Sciatic nerve (tissue), 2 donors: Measurements from ENCODE around the gene SEC24C. TPM values are rescaled to one million over a fixed set of nuclear protein-coding genes. Genes with fewer than 3 reads are reported as not detected.
A peak's percentile ranks its signal among the peaks of the same experiment; 100 is the strongest.
"Not testable (repeated sequence)": the region's sequence is repeated elsewhere in the genome, so short reads cannot be mapped to it uniquely, and the experiment has no call there.

Source experiments
- ATAC-seq: fragments of 200-7000 bp; cut with Tn5 transposase; one replicate; pipeline ENCODE4 v1.9.1; 2020; ENCODE audit warnings: mild to moderate bottlenecking, moderate library complexity
- DNase-seq: peaks from one replicate; pipeline ENCODE4 v3.0.0-alpha.2; 2020; ENCODE audit warnings: low spot score
- intact Hi-C: fragments of 100-400 bp; cut with DNase I; formaldehyde crosslinking; loops from one replicate; pipeline ENCODE4 v1.14.2; 2022
- total RNA-seq: library from RNA; stranded (reverse); fragmentation: NEBNext Ultra II Directional; extraction: Animal tissue kit (Norgen Biotek cat#: 25700); gene quantifications from one replicate; pipeline ENCODE4 v1.2.1, GENCODE V29; 2021
- donor health status: DM: no; HTN: no; CAD: no.
- donor health status: DM: no; HTN: no; CAD: no.

SEC24C gene
- total RNA-seq, 1 donor from 2014 or later, result 53.6 TPM

DNA sequence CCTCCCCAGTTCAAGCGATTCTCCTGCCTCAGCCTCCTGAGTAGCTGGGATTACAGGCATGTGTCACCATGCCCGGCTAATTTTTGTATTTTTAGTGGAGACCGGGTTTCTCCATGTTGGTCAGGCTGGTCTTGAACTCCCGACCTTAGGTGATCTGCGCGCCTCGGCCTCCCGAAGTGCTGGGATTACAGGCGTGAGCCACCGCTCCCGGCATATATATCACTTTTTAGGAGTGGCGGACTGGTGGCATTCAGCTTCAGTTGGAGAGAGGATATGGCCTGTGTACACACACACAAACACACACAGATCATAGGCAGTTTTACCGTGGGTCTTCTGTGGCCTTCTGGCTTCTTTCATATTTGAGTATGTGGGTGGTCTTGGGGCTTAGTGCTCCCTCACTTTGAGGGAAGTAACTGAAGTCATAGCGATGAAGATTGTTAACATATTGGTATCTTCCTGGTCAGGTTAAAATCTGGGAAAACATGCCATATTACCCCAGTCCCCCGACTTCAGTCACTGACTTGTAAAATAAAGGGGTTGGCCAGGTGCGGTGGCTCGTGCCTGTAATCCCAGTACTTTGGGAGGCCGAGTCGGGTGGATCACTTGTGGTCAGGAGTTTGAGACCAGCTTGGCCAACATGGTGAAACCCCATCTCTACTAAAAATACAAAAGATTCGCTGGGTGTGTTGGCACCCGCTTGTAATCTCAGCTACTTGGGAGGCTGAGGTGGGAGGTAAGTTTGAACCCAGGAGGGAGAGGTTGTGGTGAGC, 43.0 kb downstream of the SEC24C start:
- intact Hi-C loops, ATAC-seq: not testable (repeated sequence)
- DNase-seq, result peak; percentile 53

GRCh38 chr10:73788864-73789658, 44.9 kb downstream of the SEC24C start:
- intact Hi-C loops, result no loop called here

GRCh38 chr10:73789659-73790055, 45.5 kb downstream of the SEC24C start:
- ATAC-seq (no peak), DNase-seq (peak; percentile 52)
- intact Hi-C loops, result no loop called here

More at GRCh38 chr10:73788864-73789658, 44.9 kb downstream of the SEC24C start:
- peak; percentile 50 for DNase-seq
- no peak for ATAC-seq

DNA sequence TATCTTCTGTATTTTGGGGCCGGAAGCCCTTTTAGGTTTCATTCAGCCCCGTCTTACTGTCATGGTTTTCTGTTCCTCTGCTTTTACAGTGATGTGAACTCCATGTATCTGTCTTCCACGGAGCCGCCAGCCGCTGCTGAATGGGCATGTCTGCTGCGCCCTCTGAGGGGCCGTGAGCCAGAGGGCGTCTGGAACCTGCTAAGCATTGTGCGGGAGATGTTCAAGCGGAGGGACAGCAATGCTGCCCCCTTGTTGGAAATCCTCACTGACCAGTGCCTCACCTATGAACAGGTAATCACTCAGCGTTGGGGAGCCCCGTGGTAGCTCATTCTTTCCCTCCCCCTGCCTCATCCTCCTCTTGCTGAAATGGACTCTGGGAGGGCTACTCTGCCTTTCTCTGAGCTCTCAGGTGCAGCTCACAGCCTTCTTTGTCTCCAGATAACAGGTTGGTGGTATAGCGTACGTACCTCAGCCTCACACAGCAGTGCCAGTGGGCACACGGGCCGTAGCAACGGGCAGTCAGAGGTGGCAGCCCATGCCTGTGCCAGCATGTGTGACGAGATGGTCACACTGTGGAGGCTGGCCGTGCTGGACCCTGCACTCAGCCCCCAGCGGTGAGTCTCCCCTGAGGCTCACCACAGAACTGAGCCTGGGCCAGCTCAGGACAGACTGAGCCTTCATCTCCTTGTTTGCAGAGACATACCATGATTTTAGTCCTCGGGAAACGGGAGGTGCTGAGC, 46.9 kb downstream of the SEC24C start:
- intact Hi-C loops, result no loop called here
- DNase-seq (peak; percentile 44), ATAC-seq (no peak)

DNA sequence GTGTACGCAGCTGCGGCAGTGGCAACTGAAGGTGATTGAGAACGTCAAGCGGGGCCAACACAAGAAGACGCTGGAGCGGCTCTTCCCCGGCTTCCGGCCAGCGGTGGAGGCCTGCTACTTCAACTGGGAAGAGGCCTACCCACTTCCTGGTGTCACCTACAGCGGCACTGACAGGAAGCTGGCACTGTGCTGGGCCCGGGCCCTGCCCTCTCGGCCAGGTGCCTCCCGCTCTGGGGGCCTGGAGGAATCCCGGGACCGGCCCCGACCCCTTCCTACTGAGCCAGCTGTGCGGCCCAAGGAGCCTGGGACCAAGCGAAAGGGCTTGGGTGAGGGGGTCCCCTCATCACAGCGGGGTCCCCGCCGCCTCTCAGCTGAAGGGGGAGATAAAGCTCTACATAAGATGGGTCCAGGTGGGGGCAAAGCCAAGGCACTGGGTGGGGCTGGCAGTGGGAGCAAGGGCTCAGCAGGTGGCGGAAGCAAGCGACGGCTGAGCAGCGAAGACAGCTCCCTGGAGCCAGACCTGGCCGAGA, 47.8 kb downstream of the SEC24C start:
- intact Hi-C loops, result no loop called here
- DNase-seq, result peak; percentile 53
- ATAC-seq, result no peak

DNA sequence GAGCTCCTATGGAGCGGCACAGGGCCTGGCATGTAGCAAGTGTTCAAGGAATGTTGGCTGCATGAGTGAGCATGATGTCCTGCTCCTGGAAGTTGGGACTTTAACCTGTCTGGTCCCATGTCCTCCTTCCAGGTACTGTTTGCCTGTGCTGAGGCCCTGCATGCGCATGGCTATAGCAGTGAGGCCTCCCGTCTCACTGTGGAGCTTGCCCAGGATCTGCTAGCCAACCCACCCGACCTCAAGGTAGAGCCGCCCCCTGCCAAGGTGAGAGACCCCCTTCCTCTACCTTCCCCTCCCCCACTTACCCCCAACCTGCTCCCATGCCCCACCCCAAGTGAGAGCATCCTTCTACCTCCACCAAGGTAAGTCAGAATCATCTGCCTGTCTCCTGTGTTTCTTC, 49.3 kb downstream of the SEC24C start:
- intact Hi-C loops, result no loop called here
- DNase-seq (peak; percentile 37), ATAC-seq (no peak)

DNA sequence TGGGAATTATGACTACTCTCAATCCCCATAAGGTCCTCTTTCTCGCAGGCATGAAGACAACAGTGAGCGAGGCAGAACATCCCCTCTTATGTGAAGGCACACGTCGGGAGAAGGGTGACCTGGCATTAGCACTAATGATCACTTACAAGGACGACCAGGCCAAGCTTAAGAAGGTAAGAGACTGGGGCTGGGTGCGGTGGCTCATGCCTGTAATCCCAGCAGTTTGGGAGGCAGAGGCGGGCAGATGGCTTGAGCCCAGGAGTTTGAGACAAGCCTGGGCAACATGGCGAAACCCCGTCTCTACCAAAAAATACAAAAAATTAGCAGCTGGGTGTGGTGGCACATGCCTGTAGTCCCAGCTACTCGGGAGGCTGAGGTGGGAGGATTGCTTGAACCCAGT, 51.3 kb downstream of the SEC24C start:
- intact Hi-C loops, ATAC-seq: not testable (repeated sequence)
- peak; percentile 40 for DNase-seq

GRCh38 chr10:73796035-73796434, 51.9 kb downstream of the SEC24C start:
- intact Hi-C loops, ATAC-seq: not testable (repeated sequence)
- DNase-seq, result peak; percentile 42

DNA sequence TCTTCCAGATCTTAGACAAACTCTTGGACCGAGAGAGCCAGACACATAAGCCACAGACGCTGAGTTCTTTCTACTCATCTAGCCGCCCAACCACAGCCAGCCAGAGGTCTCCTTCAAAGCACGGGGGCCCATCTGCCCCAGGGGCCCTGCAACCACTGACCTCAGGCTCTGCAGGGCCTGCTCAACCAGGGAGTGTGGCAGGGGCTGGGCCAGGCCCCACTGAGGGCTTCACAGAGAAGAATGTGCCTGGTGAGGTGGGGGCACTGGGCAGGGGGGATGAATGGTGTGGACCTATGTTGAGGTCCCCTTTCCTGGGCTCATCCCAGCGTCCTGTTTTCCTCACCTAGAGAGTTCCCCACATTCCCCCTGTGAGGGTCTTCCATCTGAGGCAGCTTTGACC, 52.6 kb downstream of the SEC24C start:
- intact Hi-C loops, result no loop called here
- peak; percentile 35 for DNase-seq
- ATAC-seq, result no peak

GRCh38 chr10:73797324-73798025, 53.3 kb downstream of the SEC24C start:
- intact Hi-C loops, result no loop called here
- no peak for ATAC-seq
- DNase-seq, result peak; percentile 53

DNA sequence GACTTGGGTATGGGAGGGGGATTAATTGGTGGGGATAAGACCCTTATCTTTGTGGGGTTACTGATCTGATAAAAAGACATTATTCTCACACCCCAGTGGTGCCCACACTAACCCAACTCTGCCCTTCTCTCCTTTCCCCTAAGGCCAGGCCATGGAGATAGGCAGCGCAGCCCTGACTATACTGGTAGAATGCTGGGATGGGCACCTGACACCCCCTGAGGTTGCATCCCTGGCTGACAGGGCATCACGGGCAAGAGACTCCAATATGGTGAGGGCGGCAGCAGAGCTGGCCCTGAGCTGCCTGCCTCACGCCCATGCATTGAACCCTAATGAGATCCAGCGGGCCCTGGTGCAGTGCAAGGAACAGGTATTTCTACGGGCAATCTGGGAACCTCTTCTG, 53.9 kb downstream of the SEC24C start:
- ATAC-seq, result no peak
- intact Hi-C loops, result no loop called here
- peak; percentile 39 for DNase-seq

DNA sequence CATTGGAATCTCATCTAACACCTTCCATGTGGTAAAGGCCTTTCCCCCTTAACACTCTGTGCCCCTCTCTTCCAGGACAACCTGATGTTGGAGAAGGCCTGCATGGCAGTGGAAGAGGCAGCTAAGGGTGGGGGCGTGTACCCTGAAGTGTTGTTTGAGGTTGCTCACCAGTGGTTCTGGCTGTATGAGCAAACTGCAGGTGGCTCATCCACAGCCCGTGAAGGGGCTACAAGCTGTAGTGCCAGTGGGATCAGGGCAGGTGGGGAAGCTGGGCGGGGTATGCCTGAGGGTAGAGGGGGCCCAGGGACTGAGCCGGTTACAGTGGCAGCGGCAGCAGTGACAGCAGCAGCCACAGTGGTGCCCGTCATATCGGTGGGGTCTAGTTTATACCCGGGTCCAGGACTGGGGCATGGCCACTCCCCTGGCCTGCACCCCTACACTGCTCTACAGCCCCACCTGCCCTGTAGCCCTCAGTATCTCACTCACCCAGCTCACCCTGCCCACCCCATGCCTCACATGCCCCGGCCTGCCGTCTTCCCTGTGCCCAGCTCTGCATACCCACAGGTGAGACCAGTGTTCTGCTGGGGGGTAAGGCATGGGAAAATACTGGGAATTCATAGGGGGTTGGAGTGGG, 54.9 kb downstream of the SEC24C start:
- ATAC-seq (peak; percentile 25), DNase-seq (peak; percentile 52)
- intact Hi-C loops, result no loop called here

DNA sequence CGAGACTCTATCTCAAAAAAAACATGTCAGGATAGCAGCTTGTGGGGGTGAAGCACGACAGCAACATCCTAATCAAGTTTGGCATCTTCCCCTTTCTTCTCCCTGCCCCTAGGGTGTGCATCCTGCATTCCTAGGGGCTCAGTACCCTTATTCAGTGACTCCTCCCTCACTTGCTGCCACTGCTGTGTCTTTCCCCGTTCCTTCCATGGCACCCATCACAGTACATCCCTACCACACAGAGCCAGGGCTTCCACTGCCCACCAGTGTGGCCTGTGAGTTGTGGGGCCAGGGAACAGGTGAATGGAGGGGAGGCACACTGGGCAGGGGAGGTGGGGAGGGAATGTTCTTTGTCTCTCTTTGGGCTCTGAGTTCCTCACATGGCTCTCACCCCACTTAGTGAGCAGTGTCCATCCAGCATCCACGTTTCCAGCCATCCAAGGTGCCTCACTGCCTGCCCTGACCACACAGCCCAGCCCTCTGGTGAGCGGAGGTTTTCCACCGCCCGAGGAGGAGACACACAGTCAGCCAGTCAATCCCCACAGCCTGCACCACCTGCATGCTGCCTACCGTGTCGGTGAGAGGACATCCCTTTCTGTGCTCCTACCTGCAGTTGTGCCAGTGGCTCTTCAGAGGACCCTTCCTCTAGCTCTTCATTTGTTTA, 55.9 kb downstream of the SEC24C start:
- peak; percentile 57 for DNase-seq

GRCh38 chr10:73800560-73801252, 56.5 kb downstream of the SEC24C start:
- DNase-seq (peak; percentile 53), ATAC-seq (peak; percentile 16)
- intact Hi-C loops, result no loop called here

More for the DNA sequence above, 55.9 kb downstream of the SEC24C start:
- peak; percentile 11 for ATAC-seq
- intact Hi-C loops, result no loop called here

DNA sequence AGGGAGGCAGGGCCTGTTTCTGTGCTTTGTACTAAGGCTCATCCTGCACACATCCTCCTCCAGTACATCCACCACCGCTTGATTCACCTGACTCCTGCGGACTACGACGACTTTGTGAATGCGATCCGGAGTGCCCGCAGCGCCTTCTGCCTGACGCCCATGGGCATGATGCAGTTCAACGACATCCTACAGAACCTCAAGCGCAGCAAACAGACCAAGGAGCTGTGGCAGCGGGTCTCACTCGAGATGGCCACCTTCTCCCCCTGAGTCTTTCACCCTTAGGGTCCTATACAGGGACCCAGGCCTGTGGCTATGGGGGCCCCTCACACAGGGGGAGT, 57.0 kb downstream of the SEC24C start:
- ATAC-seq (peak; percentile 1), DNase-seq (no peak)
- intact Hi-C loops, result no loop called here

GRCh38 chr10:73802276-73802991, 58.3 kb downstream of the SEC24C start:
- intact Hi-C loops, result no loop called here
- no peak for DNase-seq
- ATAC-seq, result no peak
